Skin of body (tissue), 2 donors: Measurements from ENCODE around the gene TMEM143. TPM values are rescaled to one million over a fixed set of nuclear protein-coding genes. Genes with fewer than 3 reads are reported as not detected.
"Not testable (repeated sequence)": the region's sequence is repeated elsewhere in the genome, so short reads cannot be mapped to it uniquely, and the experiment has no call there.

Source experiments
- DNase-seq: peaks from one replicate; lab custom pipeline; 2025; lab: John Stamatoyannopoulos, UW
- total RNA-seq: library from RNA; depleted of rRNA; stranded (reverse); fragments of >200 nt; gene quantifications from one replicate; pipeline ENCODE4 v1.2.3, GENCODE V29; 2014

TMEM143 gene
- total RNA-seq, 1 donor from 2014 or later = 4.7 TPM

DNA sequence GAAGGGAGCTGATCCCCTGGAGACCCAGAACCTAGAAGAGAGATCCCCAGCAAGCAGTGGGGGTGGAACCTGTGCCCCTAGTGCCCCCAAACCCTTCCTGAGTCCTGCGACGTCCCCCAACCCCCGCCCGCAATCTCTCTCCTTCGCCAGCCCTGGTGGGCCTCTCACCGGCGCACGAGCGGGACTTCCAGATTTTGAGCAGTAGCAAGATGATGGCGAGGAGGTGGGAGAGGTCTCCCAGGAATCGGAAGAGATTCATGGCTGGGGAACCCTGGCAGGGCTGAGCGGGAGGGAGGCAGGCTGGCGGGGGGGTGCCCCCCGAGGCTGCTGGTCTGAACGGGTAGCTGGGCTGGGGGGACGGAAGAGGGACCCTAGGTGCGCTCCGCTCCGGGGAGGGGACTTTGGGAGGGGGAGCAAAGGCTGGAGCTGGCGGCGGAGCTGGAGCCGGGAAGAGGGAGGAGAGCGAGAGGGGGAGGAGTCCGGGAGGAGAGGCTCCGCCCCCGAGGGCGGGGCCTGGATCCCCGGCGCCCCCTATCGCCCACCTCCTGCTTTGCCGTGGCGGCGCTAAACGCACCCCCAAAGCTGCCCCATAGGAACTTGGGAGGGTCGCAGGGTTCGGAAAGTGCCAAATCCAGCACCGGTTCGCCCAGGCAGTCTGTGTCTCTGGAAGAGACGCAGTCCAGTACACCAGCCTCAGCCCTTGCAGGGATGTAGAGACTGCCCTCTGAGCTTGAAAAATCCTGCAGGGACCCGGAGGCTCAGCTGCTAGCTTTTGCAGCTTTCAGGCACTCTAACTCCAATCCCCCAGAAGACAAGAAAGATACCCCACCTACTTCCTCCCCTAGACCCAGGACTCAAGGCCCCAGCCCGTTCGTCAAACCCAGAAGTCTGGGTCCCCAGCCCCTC lies 27.6 kb upstream of the TMEM143 start, which contains the start of gene KDELR1:
KDELR1 (minus strand) TSS at position 452 of the 906 bp plus-strand sequence; CDS start at position 259, 193 bp downstream.
- DNase-seq = peak; percentile 80

DNA sequence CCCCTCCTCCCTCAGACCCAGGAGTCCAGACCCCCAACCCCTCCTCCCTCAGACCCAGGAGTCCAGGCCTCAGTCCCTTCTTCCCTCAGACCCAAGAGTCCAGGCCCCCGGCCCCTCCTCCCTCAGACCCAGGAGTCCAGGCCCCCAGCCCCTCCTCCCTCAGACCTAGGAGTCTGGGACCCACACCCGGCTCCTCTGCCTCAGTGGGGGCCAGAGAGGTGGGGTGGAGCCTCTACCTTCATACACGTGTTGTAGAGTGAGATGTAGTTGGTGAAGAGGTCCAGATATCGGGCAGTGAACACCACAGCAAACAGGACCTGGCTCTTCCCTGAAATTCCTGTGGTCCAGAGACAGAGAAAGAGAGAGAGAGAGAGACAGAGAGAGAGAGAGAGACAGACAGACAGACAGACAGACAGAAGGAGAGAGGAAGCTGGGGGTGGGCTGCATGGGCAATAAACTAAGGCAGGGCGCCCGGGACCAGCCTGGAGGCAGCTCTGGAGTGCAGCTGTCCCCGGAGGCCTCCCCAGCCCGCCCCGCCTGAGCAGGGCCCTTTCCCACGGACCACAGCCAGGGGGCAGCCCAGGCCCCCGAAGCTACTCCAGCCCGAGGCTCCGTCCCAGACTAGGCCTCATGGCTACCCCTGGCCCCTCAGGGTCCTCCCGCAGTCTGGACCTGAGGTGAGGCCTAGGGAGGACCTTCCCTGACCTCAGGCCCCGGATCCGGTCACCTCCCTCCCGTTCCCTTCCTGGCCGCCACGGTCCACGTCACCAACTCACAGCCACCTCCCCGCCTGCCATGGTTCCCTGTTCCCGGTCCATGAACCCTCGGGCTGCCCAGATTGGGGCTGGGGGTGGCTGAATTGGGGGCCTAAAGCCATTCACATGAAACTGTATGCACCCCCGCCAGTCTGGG lies 26.7 kb upstream of the TMEM143 start:
- no peak for DNase-seq

DNA sequence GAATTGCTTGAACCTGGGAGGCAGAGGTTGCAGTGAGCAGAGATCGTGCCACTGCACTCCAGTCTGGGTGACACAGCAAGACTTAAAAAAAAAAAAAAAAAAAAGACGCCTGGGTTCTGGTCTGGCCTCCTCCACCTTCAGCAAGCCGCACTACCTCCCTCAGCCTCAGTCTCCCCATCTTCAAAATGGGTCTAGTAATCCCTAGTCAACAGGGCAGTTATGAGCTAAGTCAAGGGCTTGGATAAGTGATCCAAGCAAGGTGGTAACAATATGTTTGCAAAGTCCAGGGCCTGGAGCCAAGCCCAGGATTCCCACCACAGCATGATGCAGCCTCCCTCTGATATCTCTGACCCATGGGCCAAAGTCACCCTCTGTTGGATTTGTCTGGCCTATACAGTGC lies 23.2 kb upstream of the TMEM143 start:
- DNase-seq = no peak

DNA sequence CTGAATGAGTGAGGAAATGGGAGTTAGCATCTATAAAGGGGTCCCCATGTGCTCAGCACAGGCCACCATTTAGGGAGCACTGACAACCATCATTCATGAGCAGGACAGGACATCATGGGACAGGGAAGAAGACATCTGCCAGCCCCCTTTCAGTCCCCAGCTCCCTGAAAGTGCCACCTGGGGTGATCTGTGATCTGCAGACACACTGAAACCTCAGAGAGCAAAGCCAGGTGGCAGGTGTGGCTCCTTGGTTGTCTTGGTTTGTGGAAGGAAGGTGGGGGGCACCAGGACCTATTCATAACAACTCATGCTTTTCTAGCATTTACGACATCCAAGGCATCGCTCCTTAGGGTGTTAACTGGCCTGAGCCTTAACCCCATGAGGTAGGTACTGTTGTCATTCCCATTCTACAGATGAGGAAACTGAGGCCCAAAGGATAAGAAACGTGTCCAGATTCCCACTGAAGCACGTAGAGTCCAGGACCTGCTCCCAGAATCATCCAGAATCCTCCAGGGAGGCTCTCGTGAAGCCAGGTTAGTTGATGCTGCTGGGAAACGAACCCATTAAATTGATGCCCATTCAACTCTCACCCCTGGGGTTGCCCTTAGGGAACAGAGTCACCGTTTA lies 21.8 kb upstream of the TMEM143 start:
- DNase-seq = no peak

DNA sequence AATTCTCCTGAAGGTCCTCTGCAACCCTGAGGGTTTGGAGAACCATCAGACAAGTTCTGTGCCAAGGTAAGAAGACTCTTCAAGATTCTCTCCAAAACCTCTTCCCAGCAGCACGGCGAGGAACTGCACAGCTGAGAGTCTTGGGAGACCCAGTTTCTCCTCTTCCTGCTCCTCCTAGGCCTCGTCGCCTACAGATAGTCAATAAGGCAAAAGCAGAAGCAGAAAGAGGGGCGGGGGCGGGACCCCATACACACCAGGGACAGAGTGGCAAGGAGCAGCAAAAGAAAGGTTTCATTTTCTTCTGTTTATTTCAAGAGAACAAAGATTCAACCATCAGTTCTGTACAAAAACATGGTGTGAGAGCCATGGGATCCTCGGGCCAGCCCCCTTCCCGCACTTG lies 18.5 kb upstream of the TMEM143 start:
- no peak for DNase-seq

DNA sequence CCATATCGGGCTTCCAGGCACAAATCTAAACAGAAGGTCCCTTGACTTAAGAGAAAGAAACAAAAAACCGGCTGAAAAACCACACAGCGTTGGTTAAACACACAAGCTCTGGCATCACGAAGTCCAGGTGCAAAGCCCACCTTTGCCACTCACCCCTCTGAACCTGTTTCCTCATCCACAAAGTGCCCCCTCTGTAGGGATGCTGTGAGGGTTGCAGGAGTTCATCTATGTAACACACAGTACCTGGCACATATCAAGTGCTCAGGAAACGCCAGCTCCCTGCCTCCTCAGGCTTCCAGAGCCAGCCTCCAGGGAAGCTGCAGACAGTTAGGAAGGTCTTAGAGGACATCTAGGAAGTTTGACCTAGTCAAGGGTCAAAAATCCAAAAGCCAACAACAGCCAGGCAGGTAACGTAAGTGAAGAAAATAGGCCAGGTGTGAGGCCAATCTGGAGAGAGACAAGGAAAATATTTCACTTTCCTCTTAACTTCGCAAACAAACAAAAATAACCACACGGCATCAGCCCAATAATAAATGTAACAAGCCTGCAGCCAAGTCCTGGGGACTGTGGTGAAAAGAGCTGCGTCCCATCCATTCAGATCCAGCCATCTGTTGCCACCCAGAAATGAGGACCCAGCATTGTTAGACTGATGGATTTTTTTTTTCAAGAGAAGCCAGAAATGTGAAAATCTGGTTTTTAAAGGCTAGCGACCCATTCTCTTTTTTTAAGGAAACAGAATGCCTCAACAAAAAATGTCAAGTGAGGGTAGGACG lies 17.6 kb upstream of the TMEM143 start:
- no peak for DNase-seq

DNA sequence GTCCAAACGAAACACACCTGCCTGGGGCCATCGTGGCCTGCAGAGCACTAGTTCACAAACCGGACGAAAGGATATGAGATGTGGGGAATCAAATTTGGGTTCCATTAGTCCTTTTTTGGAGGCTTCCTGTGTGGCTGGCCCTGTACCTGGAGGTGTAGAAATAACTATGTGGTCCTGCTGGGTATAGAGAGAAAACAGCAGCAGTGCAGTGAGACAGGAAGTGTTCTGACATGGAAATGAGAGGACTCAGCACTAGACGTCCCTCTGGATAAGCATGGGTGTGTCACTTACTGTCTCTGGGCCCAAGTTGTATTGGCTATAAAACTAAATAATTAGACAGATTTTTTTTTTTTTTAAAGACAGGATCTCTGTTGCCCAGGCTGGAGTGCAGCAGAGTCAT lies 15.3 kb upstream of the TMEM143 start:
- DNase-seq = no peak

DNA sequence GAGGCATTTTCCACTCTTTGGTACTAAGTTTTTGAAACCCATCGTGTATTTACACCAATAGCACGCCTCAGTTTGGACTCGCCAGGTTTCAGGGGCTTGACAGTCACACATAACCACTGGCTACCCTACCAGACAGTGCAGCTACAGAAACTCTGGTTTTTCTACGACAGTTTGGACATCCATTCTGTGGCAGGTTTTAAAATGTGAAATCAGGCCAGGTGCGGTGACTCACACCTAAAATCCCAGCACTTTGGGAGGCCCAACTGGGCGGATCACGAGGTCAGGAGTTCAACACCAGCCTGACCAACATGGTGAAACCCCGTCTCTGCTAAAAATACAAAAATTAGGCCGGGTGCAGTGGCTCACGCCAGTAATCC lies 14.4 kb upstream of the TMEM143 start:
- no peak for DNase-seq

DNA sequence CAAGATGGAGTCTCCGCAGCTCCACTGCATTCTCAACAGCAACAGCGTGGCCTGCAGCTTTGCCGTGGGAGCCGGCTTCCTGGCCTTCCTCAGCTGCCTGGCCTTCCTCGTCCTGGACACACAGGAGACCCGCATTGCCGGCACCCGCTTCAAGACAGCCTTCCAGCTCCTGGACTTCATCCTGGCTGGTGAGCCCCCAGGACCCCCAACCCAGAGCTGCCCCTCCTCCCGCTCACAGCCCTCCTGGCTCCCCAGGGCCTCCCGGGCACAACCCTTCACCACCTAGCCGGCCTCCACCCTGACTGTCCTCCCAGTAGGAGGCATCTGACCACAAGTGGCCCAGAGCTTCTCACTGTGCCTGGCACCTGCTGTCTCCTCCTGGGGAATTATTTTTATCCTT lies 9.8 kb upstream of the TMEM143 start:
- no peak for DNase-seq

DNA sequence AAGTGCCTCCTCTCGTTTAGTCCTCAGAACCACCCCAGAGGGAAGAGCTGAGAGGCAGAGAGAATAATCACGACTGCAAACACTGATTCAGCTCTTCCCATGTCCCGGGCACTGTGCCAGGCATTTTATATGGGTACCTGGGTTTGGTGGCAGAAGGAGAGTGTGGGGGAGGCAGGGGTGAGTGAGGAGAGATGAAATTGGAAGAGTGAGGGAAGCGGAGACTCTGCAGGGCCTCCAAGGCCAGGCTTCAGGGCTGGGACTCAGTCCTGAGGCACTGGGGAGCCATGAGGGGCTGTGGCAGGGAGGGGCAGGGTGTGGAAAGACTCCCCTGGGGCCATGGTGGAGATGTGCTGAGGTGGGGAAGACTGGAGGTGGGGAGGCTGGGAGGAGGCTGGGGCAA lies 9.2 kb upstream of the TMEM143 start:
- no peak for DNase-seq

DNA sequence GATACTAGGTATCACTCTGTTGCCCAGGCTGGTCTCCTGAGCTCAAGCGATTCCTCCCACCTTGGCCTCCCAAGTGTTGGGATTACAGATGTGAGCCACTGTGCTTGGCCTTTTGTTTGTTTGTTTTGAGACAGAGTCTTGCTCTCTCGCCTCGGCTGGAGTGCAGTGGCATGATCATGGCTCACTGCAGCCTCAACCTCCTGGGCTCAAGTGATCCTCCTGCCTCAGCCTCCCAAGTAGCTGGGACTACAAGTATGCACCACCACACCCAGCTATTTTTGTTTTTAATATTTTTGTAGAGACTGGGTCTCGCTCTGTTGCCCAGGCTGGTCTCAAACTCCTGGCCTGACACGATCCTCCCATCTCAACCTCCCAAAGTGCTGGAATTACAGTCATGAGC lies 8.0 kb upstream of the TMEM143 start:
- DNase-seq = not testable (repeated sequence)

DNA sequence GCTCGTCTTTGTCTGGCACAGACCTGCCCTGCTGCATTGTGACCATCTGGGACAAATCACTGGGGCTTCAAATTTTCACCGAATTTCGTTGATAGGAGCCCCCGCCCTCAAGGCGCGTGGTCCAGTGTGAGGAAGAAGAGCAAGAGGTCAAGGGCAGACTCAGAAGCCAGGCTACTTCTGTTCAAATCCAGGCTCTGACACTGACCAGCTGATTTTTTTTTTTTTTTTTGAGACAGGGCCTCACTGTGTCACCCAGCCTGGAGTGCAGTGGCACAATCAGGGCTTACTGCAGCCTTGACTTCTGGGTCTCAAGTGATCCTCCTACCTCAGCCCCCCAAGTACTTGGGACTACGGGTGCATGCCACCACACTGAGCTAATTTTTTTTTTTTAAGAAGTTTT lies 7.6 kb upstream of the TMEM143 start:
- no peak for DNase-seq

DNA sequence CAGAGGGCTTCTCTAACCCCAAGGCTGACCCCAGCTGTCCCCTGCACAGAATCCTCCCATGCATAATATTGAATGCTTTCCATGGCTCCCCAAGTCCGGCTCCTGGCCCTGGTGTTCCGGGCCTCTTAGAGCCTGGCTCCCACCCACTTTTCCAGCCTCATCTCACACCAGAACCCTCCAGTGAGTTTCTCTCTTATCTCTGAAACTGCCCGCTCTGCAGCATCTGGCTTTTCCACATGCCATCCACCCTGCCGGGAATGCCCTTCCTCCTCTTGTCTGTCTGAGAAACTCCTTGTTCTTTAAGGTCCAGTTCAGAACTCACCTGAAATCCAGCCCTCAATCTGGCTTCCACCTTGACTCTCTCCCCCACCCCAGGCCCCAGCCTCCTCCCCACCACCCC lies 7.2 kb upstream of the TMEM143 start:
- no peak for DNase-seq

DNA sequence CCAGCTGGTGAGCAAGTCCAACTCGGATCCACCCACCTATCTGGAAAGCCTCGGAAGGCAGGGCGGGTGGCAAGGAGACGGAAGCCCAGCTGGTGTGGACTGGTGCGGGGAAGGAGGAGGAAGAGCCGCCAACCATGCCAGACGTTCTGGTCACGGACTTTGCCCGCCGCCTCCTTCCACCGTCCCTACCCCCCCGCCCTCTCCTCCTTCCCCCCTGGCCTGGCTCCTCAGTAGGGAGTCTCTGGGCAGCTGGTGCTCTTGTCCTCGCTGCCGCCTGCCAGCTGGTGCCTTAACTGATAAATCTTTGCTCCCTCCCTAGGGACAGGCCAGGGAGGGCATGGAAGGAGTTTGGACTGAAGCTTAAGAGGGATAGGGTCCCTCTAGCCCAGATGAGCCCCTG lies 5.2 kb upstream of the TMEM143 start:
- no peak for DNase-seq

DNA sequence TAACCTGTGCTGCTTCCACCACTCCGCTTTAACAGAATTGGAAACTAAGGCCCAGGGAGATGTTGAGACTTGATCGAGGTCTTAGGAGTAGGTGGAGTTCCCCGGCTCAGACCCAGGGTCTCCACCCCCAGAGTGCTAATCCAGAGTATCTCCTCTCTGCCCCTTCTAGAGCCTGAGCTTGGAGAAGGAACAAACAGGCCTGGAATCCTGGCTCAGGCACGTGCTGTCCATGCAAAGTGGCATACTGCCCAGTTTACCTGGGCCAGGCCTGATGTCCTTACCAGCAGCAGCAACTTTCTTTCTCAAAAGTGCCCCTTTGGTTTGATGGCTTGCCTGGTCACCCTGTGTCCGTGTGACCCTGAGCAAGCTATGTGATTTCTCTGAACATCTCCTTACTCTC lies 4.1 kb upstream of the TMEM143 start:
- DNase-seq = no peak

DNA sequence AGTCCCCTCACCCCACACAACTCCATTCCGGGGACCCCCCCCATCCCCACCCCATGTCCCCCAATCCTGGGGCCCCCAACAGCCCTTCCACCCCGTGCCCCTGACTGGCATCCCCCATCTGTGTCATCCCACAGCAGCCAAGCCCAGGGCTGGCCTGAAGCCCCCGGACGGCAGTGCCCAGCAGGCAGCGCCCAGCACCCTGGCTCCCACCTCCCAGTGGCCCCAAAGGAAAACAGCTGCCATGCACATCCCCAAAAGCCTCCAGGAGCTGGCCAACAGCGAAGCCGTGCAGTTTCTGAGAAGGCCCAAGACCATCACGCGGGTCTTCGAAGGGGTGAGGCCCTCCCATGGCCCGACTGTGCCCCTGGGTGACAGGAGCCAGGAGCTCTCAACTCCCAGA lies 1.9 kb upstream of the TMEM143 start:
- DNase-seq = no peak

DNA sequence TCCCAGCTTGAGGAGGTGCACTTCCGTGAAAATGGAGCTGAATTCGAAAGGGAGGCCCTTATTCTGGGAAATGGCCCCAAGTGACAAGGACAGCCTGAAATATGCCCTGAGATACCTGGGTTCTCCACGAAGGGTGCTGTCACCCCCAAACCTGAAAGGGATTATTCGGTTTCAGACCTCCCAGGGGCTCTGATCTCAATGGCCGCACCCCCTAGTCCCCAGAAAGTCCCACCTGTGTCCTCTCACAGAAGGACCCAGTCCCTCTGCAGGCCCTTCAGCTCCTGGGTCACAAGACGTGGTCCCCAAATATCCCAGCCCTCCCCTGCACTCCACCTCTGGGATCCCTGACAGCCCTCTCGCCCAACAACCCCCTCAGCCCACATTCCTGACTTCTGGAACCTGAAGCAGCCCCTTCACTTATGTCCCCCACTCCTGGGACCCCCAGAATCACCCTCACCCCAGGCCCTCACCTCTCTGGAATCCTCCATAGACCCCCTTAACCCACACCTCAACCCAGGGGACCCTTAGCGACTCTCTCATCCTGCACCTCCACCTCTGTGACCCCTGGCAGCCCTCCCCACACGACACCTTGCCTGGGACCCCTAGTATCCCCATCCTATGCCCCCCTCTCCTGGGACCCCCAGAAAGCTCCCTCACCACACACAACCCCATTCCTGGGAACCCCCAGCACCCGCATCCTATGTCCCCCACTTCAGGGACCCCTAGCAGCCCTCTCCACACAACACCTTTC lies 1.0 kb upstream of the TMEM143 start:
- no peak for DNase-seq

DNA sequence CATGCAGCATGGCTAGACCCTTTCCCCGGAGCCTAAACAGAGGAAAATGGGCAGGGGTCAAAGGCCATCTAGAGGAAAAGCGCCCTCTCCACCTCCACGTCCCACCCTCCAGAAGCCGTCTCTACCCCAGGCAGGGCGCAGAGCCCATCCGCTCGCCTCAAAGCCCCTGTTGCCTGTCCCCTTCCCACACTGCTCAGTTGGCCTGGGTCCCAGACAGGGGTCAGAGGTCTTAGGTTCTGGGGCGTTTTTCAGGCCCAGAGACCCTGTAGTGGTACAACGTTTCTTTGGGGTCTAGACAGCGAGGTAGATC lies 285 bp downstream of the TMEM143 start:
- no peak for DNase-seq

DNA sequence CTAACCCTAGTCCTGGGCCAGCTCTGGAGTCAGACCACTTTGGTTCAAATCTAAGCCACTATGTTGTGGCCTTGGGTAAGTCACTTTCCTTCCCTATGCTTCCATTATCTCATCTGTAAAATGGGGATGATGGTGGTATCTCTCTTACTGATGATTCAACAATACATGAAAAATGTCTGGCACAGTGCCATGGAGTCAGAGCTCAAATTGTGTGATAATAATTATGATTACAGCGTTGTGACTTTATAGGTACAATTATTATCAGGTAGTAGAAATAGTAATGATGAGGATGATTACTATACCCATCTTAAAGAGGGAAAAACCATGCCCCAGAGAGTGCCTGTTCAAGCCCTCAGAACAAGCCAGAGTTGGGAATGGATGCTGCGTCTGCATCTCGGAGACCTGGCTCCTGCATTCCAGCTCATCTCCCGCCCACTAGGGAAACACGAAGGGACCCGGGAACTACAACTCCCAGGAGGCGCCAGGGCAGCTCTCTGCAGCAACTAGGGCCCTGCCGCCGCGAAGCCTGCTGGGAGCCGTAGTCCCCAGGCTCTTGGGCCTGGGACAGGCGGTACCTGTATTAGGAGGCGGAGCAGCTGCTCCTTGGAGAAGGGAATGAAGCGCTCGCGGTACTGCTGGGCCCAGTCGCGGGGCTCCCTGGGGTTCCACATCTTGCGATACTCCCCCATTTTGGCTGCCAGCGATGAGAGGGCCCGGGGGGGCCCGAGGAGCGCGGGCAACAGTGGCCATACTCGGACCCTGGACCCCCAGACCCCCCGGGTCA lies 832 bp downstream of the TMEM143 start:
- peak; percentile 85 for DNase-seq

DNA sequence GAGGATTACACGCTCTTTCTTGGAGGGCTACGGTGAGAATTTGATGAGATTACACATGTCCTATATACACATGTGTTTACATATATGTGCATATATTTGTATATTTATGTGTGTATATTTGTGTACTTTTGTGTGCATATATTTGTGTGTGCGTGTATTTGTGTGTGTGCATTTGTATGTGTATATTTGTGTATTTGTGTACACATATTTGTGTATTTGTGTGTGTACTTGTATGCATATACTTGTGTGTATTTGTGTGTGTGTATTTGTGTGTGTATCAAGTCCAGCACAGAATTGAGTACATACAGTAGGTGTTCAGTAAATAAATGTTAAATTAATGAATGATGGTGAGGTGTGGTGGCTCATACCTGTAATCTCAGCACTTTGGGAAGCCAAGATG lies 1.8 kb downstream of the TMEM143 start:
- DNase-seq = no peak
